Thyroid gland (tissue), 4 donors: ENCODE measurements around the gene GABRP.

ENCODE experiments used
- POLR2A ChIP-seq, 2 donors: fragments of 450-650 bp; IDR thresholded peaks; one replicate each; pipeline ENCODE4 v1.6.1; 2017; ENCODE audit warnings: antibody characterized with exemption in 2 of 2, mild to moderate bottlenecking in 2 of 2, moderate library complexity in 1 of 2
- TF ChIP-seq, protein P1 (sequence below), 6 experiments: fragments of 200-600 bp in 3 of 6; fragments of 450-650 bp in 3 of 6; sonication (generic) in 3 of 6; IDR thresholded peaks; one replicate each; pipeline ENCODE4 v1.5.1; 2016 to 2019; ENCODE audit warnings: antibody characterized with exemption in 6 of 6, mild to moderate bottlenecking in 2 of 6, inconsistent platforms in 1 of 6, moderate library complexity in 1 of 6

- no peak for TF ChIP-seq POLR2A (IDR thresholded peaks at IDR 0.05)
- TF ChIP-seq, protein P1, sequence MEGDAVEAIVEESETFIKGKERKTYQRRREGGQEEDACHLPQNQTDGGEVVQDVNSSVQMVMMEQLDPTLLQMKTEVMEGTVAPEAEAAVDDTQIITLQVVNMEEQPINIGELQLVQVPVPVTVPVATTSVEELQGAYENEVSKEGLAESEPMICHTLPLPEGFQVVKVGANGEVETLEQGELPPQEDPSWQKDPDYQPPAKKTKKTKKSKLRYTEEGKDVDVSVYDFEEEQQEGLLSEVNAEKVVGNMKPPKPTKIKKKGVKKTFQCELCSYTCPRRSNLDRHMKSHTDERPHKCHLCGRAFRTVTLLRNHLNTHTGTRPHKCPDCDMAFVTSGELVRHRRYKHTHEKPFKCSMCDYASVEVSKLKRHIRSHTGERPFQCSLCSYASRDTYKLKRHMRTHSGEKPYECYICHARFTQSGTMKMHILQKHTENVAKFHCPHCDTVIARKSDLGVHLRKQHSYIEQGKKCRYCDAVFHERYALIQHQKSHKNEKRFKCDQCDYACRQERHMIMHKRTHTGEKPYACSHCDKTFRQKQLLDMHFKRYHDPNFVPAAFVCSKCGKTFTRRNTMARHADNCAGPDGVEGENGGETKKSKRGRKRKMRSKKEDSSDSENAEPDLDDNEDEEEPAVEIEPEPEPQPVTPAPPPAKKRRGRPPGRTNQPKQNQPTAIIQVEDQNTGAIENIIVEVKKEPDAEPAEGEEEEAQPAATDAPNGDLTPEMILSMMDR (IDR thresholded peaks at IDR 0.05) = no peak
These were observed 30.2 kb upstream of the GABRP start for GRCh38 chr5:170753311-170753710.
